Activated CD8-positive, alpha-beta T cell treated with anti-CD3 and anti-CD28 coated beads for 36 hours (primary cell): ENCODE data around the gene CUL4A. TPM values are rescaled to one million over a fixed set of nuclear protein-coding genes. Genes with fewer than 3 reads are reported as not detected.

ENCODE experiments used
- ATAC-seq: fragments of 200-7000 bp; cut with Tn5 transposase; one replicate; pipeline ENCODE4 v1.10.0; 2021; ENCODE audit warnings: mild to moderate bottlenecking, moderate library complexity
- CTCF ChIA-PET: fragments of 350-600 bp; sonication (Branson Sonifier 250); formaldehyde crosslinking; loops from one replicate; lab custom pipeline; 2021; ENCODE audit warnings: antibody characterized with exemption; lab: Charles Lee
- POLR2A ChIA-PET: fragments of 350-600 bp; sonication (Branson Sonifier 250); formaldehyde crosslinking; loops from one replicate; lab custom pipeline; 2021; ENCODE audit warnings: antibody characterized with exemption; lab: Charles Lee
- DNase-seq: peaks from one replicate; pipeline ENCODE4 v3.0.0-alpha.2; 2020
- H3K27ac Mint-ChIP-seq: one replicate; pipeline ENCODE4 v1.8.0; 2021; ENCODE audit warnings: mild to moderate bottlenecking, mixed read lengths
- H3K27me3 Mint-ChIP-seq: one replicate; pipeline ENCODE4 v1.8.0; 2021; ENCODE audit warnings: mixed read lengths
- H3K36me3 Mint-ChIP-seq: one replicate; pipeline ENCODE4 v1.8.0; 2021; ENCODE audit warnings: low read depth, mixed read lengths
- H3K4me1 Mint-ChIP-seq: one replicate; pipeline ENCODE4 v1.8.0; 2021; ENCODE audit warnings: low read depth, mixed read lengths
- H3K4me3 Mint-ChIP-seq: one replicate; pipeline ENCODE4 v1.8.0; 2021; ENCODE audit warnings: mild to moderate bottlenecking, moderate library complexity, mixed read lengths
- H3K9me3 Mint-ChIP-seq: one replicate; pipeline ENCODE4 v1.8.0; 2021; ENCODE audit warnings: mixed read lengths
- CTCF ChIP-seq: fragments of 200-600 bp; IDR thresholded peaks from one replicate; pipeline ENCODE4 v1.8.0; 2022; ENCODE audit warnings: antibody characterized with exemption, mild to moderate bottlenecking
- intact Hi-C: fragments of 100-400 bp; cut with micrococcal nuclease; formaldehyde crosslinking; loops from one replicate; pipeline ENCODE4 v1.10.0; 2022
- total RNA-seq, 2 experiments: library from RNA; stranded (reverse); gene quantifications; one replicate each; pipeline ENCODE4 v1.2.3, GENCODE V29; 2021

Gene CUL4A
- total RNA-seq, 2 experiments from 2014 or later = 81.5 to 81.7 TPM

- CTCF ChIA-PET = no interaction called here
- no peak for ATAC-seq
- Mint-ChIP-seq H3K9me3 (no peaks in the 10 kb centered on the region), H3K4me3 (no peak overlapping the region), H3K36me3 (no peaks in the 10 kb centered on the region), H3K4me1 (peaks cover 3% of the 10 kb centered on the region), H3K27me3 (peaks cover under 1% of the 10 kb centered on the region), H3K27ac (no peak overlapping the region)
- intact Hi-C loops = loop anchor here (2.0 kb wide), 1 partner anchor 121 kb away; no protein-coding TSS in a partner anchor
- no peak for TF ChIP-seq CTCF
- no peak for DNase-seq
- POLR2A ChIA-PET = interaction anchor here (0.6 kb wide), 1 partner anchor 62 kb away, joined by 4 read pairs; no protein-coding TSS in a partner anchor
These were observed 64.6 kb downstream of the CUL4A start for GRCh38 chr13:113273851-113274590.

GRCh38 chr13:113274721-113275120 is 65.3 kb downstream of the CUL4A start:
- TF ChIP-seq CTCF = no peak
- CTCF ChIA-PET = interaction anchor here (0.7 kb wide), 1 partner anchor 119 kb away, joined by 3 read pairs; no protein-coding TSS in a partner anchor
- intact Hi-C loops = loop anchor here (2.0 kb wide), 1 partner anchor 120 kb away; no protein-coding TSS in a partner anchor
- ATAC-seq = no peak
- Mint-ChIP-seq H3K4me1 (peaks cover 3% of the 10 kb centered on the region), H3K9me3 (no peaks in the 10 kb centered on the region), H3K27ac (no peak overlapping the region), H3K36me3 (no peaks in the 10 kb centered on the region), H3K27me3 (peaks cover 1% of the 10 kb centered on the region), H3K4me3 (no peak overlapping the region)
- DNase-seq = no peak
- POLR2A ChIA-PET = no interaction called here

GRCh38 chr13:113275387-113275786 is 66.0 kb downstream of the CUL4A start:
- H3K36me3 Mint-ChIP-seq = no peaks in the 10 kb centered on the region
- ATAC-seq = peak; percentile 83
- H3K4me1 Mint-ChIP-seq = peaks cover 3% of the 10 kb centered on the region
- intact Hi-C loops = loop anchor here (2.0 kb wide), 1 partner anchor 119 kb away; no protein-coding TSS in a partner anchor
- no peaks in the 10 kb centered on the region for H3K9me3 Mint-ChIP-seq
- peaks cover 1% of the 10 kb centered on the region for H3K27me3 Mint-ChIP-seq
- POLR2A ChIA-PET = no interaction called here
- peak; percentile 63 for DNase-seq
- no peak overlapping the region for H3K4me3 Mint-ChIP-seq
- peak; percentile 60 for TF ChIP-seq CTCF
- CTCF ChIA-PET = interaction anchor here (1.3 to 2.4 kb wide), 2 partner anchors 12 to 121 kb away, joined by 3 to 8 read pairs; no protein-coding TSS in a partner anchor
- no peak overlapping the region for H3K27ac Mint-ChIP-seq

DNA sequence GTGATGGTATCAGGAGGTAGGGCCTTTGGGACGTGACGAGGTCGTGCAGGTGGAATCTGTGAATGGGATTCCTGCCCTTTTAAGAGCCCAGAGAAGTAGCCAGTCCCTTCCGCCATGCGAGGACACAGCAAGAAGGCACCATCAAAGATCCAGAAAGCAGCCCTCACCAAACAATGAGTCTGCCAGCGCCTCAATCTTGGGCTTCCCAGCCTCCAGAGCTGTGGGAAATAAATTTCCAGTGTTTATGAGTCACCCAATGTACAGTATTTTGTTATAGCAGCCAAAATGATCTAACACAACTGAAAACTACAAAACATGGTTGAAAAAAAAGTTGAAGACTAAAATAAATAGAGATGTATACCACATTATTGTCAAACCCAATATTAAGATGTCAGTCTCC is 70.7 kb downstream of the CUL4A start:
- ATAC-seq (no peak), DNase-seq (no peak)
- ChIA-PET POLR2A (no interaction called here), CTCF (no interaction called here)
- peaks cover 3% of the 10 kb centered on the region for H3K4me1 Mint-ChIP-seq
- H3K36me3 Mint-ChIP-seq = no peaks in the 10 kb centered on the region
- no peak for TF ChIP-seq CTCF
- no peaks in the 10 kb centered on the region for H3K9me3 Mint-ChIP-seq
- peaks cover 1% of the 10 kb centered on the region for H3K27me3 Mint-ChIP-seq
- intact Hi-C loops = no loop called here
- H3K27ac Mint-ChIP-seq = no peak overlapping the region
- H3K4me3 Mint-ChIP-seq = no peak overlapping the region

DNA sequence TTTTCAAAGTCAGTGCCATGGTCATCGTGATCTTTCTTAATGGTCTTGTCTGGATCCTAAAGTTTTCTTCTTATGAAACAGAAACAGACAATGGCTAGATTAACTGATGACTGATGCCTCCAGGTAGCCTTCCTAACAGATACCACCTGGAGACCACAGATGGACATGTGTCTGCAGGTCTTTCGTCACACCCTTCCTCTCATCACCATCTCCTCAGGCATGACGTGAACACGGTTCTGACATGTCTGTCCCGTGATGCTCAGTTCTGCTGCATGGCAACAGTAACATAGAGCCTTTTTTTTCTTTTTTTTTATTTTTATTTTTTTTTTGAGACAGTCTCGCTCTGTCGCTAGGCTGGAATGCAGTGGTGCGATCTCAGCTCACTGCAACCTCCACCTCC is 74.5 kb downstream of the CUL4A start:
- ChIA-PET POLR2A (no interaction called here), CTCF (interaction anchor here (0.6 kb wide), 1 partner anchor 194 kb away, joined by 3 read pairs; no protein-coding TSS in a partner anchor)
- DNase-seq (no peak), ATAC-seq (no peak)
- intact Hi-C loops = no loop called here
- no peaks in the 10 kb centered on the region for H3K36me3 Mint-ChIP-seq
- no peaks in the 10 kb centered on the region for H3K4me1 Mint-ChIP-seq
- peaks cover 17% of the 10 kb centered on the region for H3K27me3 Mint-ChIP-seq
- H3K4me3 Mint-ChIP-seq = no peak overlapping the region
- TF ChIP-seq CTCF = no peak
- no peak overlapping the region for H3K27ac Mint-ChIP-seq
- H3K9me3 Mint-ChIP-seq = no peaks in the 10 kb centered on the region
